Vagina (tissue), 2 donors: ENCODE results near the gene SHC4.

Source experiments
- CTCF ChIP-seq, 3 experiments: fragments of 450-650 bp in 2 of 3; fragments of 200-600 bp in 1 of 3; sonication (generic) in 1 of 3; IDR thresholded peaks; one replicate each; pipeline ENCODE4 v1.5.1; 2017 to 2019; ENCODE audit warnings: antibody characterized with exemption in 3 of 3, mild to moderate bottlenecking in 2 of 3, moderate library complexity in 2 of 3
- POLR2A ChIP-seq, 2 donors: fragments of 450-650 bp; IDR thresholded peaks; one replicate each; pipeline ENCODE4 v1.6.1; 2017; ENCODE audit warnings: antibody characterized with exemption in 2 of 2, mild to moderate bottlenecking in 2 of 2, moderate library complexity in 2 of 2

- TF ChIP-seq POLR2A (IDR thresholded peaks at IDR 0.05) = no peak
- no peak for TF ChIP-seq CTCF (IDR thresholded peaks at IDR 0.05)
These were observed 29.7 kb upstream of the SHC4 start for GRCh38 chr15:48993380-48993779.
